Cerebellar nuclear complex (tissue), 1 donor: Measurements from ENCODE around the gene NME9.

ENCODE experiments used
- DNase-seq, 2 experiments: peaks; one replicate each; lab custom pipeline; 2025; lab: John Stamatoyannopoulos, UW

The NME9 gene

DNA sequence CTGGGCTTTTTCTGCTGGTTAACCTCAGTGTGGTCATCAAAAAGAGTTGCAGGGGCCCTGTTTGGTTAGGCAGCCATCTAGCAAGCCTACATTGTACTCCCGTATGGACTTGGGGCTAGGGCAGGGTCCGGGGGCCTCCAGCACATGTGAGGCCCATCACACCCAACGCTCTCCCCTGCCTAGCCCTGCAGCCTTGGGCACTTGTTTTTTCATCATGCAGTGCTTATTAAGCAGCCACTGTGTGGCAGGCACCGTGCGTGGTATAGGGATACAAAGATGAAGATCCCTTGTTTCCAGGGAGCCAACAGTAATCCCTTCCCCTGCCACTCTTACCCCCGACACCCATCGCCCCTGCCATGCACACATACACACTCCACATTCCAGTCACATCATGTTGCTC, 32.9 kb upstream of the NME9 start:
- no peak for DNase-seq

DNA sequence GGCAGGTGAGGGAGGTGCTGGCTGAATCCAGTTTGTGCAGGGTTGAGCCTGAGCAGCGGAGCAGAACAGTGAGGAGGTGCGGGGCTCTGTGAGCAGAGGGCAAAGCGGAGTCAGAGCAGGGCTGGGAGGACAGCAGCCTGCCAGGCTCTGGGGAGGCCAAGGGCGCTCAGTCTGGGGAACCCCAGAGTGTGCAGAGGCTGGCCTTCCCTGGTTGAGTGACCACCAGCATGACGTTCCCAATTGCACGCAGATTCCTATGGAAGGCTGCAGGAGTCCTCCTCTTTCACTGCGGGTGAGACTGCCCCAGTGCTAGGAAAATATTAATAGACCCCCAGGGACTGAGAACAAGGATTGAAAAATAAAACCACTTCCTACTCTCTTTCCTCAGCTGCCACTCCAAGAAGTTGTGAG, 31.9 kb upstream of the NME9 start:
- DNase-seq: no peak

DNA sequence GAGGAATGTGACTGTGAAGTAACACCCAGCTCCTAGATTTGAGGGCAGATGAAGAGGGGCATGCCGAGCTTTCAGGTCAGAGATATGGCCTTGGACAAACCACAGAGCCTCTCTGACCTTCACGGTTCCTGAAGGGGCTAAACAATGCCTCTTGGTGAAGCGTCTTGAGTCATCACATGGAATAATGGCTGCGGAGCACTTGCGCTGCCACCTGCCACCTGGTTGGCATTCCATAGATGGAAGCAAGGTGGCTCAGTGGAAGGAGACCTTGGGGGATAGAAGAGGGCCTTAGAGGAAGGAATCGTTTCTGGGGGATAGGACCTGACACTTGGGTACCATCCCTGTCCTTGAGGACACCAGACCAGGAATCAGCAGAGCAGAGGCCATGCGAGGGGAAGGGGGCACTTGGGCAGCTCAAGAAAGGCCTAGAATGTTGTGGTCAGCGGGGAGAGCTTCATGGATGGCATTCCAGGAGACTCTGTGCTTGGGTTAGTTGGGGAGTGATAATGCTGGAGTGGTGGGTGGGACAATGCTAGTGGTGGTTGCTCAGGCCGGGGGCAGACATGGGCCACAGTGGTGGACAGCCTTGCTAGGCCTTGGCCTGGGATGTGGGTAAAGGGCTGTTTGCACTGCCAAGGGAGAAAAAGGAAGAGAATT, 31.3 kb upstream of the NME9 start:
- no peak for DNase-seq

DNA sequence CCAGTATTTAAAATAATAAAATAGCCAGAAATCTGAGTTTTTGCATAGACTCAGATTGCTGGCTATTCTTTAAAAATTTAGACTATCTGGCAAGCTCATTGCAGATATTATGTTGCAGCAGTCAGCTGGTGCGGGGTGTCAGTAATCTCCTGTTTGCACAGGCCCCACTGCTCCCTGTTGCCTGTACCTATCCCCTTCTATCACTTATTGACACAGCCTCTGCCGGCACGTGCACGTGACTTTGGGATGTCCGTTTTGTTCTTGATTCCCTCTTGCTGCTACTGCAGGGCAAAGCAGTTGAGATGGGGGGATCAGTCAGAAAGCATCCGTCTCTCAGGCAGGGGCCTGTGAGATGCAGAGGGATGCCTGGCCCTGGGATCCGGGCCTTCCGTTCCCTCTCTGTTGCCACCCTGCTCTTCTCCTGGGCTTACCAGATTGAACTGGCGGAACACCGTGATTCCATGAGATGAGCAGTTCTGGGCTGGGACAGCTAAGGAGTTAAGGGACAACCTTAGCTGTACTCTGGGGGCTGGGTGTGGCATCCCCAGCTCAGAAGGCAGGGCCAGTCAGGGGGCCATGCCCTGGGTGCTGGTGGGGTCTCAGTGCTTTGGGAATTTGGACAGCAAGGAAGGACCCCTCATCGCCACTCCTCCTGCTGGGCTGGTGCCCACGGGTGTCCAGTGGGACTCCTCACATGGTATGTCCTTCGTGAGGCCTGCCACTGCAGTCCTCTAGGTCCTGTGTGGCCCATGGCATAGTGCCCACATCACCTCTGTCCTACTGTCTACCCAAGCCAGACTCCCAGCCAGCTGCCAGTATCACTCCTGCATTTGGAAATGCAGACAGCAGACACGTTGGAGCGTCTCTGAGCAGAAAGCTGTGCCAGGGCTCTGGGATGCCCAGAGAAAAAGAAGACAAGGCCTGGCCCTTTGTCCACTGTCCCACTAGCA, 30.5 kb upstream of the NME9 start:
- no peak for DNase-seq

DNA sequence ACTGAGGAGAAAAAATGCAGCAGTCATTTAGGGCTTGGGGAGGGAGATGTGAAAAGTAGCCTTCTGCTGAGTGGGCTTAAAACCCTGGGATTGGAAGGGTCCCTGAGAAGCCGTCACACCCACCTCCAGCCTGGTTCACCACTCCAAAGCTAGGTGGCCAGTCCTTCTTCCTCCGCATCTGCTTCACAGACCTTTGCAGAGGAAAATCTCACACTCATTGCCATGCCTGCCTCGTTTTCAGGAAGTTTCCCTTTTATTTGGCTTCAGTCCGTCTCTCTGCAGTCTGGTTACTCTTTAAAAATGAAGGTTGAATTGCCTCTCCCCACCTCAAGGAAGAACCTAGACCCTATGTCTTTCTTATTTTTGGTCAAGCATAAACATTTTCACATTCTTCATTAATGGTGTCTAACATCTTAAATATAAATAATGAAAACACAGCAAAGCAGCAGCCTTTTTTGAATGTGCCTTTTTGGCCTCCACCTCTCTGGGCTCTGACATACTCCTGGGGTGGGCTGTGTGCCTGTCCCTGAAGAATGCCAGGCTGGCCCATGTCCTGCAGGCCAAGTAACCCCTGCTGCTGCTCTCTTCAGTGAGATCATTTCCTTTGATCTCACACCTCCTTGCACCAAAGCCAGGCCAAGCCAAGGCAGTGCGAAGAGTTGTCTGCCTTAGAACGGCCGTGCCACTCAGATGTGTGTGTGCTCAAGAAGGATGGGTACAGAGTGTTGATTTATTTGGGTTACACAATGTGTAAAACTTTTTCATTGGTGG, 29.7 kb upstream of the NME9 start:
- no peak for DNase-seq

DNA sequence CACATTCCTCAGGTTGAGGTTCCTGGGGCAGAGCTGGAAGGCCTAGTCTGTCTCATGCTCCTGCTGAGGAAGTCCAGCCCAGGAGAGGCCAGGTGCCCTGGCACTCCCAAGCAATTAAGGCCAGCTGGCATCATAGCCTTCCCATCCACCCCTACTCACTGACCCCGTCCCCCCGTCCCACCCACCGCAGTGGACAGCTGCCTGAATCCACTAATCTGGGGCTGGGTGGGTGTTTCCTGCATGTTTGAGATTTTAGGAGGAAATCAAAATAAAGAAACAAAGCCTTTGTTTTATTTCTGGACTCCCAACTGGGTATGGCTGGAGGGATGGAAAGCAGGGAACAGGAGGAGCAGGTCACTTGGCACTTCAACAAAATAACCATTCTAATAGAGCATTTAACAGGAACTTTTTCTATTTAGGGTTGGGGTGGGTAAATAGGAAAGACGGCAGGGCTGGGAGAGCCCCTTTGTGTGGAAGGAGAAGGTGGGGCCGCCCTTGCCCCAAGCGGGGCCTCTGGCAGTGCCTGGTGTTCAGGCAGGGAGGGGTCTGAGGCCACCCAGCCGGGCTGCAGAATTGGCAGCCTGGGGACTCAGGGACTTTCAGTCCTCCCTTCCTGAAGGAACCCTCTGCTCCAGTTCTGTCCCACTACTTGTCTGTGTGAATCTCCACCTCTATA, 27.2 kb upstream of the NME9 start:
- DNase-seq: no peak

DNA sequence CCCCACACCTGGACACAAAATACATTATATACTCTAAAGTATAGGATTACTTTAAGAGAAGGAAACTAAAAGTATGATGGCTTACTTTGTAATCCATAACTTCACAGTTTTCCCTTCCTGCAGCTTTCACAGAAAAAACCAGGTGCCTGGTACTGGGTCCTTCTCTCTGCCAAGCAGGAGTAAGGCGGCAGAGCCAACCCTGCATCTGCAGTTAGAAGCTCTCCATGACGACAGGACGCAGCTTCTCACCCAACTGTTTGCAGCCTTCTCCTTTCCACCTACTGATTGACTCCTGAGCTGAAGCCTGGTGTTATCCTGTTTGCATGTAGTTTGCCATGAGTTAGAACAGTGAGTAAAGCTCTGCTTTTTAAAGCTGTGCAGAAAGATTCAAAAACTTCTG, 25.4 kb upstream of the NME9 start:
- DNase-seq: no peak

DNA sequence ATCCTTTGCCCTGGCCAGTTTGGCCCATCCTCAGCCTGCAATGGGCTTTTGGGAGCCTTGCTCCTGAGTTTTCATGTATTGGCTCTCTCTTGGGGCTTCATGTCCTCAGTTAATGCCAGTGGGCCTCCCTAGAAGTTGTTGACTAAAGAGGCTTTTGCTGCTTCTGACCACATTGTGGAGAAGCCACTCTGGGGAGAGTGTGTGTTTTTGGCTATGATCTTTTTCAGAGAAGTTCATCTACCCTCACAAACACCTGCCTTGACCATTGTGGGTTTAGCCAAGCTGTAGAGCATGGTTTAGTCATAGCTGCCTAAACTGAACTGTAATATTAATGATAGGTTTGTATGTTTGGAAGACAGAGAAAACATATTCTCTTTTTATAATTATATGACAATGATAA, 24.7 kb upstream of the NME9 start:
- DNase-seq: no peak

DNA sequence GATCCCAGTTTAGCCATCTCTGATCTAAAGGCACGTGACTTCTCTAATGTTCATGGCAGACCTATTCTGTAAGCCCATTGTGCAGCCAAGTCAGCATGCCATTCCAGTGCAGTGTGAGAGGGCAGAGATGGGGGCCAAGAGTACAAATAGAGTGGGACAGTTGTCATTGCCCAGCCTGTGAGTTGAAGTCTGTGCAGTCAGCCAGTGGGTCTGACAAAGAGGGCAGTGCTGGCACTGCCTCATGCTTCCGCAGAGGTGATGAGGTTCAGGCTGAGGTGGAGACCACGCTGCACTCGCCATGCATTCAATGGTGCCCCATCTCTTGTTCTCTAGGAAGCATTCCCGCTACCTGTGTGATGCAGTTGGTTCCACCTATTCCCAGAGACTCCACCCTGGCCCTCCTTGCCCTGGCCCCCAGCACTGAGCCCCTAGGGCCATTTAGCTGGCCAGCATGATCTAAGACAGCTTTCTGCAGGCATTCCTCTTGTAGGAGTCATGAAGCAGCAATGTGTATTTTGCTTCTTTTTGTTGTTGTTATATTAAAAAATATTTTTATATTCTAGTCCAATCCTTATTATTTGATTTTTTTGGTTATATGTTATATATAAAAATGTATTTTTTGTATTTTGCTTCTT, 22.4 kb upstream of the NME9 start:
- no peak for DNase-seq

DNA sequence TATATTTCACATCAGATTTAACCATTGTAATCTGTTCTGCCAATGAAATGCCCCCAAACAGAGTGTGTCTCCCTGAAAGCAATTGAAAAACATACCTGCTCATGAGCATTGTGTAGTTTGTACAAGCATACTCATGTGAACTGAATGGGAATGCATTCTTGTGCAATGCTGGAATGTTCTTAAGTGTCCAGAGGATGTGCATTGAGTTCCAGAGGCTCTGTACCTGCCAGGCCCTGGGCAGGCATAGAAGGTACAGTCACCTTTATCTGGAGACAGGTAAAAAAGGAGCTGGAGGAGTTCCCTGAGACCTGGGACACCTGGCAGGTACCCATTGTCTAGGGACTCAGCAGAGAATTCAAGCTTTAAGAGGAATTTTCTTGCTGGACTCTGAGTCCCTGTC, 21.5 kb upstream of the NME9 start:
- DNase-seq: no peak

DNA sequence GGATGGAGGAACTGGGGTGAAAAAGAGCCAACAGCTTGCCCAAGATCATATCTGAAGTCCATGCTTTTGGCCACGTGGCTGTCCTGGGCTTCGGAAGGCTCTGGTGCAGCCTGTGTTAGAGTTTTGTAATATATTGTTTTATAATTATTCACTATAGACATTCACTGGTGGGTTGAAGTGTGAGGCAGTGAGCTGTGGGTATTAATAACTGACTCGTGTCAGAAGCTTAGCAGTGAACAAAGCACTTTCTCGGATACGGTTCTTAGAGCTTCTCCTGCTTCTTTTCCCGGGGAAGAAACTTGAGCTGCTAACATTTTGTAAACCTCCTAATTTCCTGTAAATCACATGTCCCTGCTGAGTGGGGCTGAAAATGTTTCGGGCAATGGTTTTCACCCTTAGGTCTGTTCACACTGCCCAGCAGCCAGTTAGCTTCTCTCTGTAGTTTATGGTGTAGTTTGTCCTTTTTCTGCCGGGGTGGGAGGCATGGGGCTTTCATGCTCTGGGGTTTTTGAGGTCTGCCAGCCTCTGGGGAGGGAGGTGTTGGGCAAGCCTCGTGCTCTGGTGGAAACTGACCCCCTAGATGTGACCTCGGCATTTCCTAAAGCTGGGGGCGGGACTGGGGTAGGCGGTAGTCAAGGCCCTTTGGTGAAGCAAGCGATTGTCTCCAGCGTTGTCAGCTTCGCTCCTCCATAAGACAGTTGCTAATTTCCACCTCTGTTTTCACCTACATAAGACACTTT, 20.4 kb upstream of the NME9 start:
- no peak for DNase-seq

DNA sequence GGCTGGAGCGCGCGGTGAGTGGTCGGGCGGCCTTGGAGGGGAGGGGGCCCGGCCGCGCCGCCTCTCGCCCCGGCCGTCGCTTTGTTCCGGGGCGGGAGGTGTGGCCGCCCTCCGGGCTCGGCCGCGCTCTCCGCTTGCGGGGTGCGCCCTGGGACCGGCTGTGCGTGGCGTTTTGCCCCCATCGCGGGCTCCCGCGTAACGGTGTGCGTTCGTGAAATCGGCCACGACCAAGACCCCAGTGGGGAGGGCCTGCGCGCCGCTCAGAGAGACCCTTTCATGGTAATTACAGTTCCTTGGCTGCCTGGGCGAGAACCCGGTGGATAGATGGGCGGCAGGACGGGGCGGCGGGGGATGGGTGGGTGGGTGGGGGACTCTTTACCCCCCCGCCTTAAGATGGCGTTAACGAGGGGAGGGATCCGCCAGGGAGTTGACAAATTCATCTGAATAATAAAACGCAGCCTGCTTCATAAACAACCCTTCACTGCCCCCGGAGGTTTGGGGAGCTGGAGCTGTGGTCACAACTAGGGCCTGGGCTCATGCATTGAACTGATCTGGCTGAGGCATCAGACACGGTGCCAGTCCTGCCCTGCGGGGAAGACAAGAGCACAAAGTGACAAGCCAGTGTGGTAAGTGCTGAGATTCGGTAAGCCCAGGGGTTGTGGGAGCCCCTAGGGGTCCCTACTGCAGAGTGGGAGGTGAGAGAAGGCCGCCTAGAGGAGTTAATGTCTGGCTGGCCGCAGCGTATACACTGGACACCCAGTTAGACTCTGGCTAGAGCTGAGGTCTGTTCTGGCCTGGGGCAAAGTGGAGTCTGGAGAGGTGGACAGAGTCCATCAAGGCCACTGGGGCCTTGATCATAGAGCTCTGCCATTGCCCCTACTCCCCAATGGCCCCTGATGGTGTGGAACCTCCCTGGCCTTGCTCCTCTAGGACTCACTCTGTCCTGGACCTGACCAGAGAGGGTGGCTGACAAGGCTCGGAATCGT, 19.4 kb upstream of the NME9 start:
- no peak for DNase-seq

DNA sequence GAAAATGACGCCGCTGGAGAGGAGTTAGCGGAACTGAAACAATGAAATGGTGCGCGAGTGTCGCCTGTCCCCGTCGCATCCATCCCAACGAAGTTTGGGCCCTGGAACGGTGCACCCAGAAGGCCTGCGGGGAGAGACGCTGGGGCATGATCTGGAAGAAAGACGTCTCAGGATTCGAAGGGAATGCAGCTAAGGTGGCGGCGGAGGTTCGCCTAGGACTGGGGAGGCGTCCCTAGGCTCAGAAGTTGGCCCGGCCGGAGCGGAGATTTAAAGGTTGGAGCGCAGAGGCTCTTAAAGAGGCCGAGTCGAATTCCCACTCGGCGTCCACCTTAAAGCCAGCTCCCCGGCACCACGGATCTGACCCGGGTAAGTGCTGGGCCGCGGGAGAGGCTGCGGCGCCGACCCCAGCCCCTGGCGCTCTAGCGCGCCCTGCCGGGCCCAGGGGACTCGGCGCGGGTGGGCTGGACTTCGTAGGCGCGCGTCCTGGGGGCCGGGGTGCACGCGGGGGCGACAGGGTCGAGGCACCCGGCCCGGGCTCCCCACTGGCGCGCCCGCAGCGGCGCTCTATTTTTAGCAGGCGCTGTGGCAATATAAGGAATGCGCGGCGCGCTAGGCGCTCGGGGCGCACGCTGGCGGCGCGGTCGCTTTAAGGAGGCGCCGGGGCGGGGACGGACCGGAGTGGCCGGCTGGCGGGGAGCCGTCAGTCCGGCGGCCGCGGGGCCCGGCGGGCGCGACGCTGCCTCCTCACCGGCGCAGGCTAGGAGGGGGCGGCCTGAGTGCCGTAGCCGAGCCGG, 18.5 kb upstream of the NME9 start, which contains the start of gene MRAS:
MRAS (plus strand) TSS at position 620 of the 794 bp plus-strand sequence. CDS start 24,305 bp downstream, outside the sequence.
- DNase-seq: peak in 1 of 2 experiments; percentile 20

DNA sequence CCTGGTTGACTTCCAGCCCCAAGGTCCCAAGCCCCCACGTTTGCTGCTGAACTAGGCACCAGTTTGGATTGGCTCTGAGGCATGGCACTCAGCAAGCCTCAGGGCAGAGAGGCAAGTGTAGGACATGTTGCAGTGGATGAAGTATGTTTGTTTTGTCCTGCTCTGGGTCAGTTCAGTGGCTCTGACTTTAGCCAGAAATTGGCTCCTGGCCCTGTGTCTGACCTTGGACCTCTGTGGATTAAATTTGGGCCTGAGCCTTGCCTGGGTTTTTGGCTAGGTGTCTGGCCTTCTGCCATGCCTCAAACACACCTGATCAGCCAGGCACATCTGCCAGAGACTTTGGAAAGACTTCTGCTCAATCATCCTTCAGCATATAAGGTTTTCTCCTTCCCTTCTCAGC, 15.1 kb upstream of the NME9 start:
- DNase-seq: no peak

DNA sequence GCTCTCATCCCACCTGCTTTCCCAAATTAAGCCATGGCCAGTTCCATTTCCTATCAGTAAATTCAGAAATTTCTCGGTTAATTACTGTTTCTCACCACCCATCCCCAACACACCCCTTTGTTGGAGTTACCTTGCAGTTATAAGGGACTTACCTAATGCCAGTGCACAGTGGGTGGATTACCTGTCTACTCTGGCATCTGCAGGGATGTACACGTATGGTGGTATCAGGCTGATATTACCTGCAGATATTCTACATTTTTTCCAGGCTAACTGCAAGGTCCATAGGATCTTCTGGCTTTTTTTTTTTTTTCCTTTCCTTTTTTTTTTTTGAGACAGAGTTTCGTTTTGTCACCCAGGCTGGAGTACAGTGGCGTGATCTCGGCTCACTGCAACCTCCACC, 10.9 kb upstream of the NME9 start:
- no peak for DNase-seq

DNA sequence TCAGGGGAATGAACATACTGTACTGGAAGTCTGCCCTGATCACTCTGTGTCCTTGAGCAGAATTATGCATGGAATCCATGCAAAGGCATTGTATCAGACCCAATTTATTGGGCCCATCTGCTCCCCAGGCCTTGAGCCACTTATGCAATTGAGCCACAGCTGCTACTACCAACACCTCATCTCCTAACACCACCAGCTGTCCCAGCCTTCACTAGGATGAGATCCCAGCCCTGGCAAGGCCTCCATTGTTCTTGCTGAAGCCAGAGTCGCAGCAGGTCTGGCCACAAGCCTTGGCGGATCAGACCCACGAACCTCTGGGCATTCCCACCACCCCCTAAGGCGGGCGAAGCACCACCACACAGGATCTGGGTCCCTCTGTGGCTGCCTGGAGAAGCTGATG, 9.2 kb upstream of the NME9 start:
- DNase-seq: peak in 1 of 2 experiments; percentile 26

DNA sequence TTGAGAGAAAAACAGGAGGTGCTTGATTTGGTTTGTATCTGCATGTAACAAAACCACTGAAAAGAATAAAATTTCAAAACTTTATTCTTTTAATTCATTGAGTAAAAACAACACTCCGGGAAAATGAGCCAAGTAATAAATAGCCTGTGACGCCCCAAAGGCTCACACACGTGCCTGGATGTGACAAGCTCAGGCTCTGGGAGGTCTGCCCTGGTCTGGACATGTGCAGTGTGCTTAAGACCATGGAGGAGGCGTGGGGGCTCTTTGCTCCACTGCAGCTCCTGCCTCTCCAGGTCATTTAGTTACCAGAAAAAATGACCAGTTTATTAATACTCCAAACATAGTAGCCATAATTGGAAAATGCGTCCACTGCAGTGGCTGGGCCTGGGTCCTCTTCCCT, 8.6 kb upstream of the NME9 start:
- DNase-seq: no peak

DNA sequence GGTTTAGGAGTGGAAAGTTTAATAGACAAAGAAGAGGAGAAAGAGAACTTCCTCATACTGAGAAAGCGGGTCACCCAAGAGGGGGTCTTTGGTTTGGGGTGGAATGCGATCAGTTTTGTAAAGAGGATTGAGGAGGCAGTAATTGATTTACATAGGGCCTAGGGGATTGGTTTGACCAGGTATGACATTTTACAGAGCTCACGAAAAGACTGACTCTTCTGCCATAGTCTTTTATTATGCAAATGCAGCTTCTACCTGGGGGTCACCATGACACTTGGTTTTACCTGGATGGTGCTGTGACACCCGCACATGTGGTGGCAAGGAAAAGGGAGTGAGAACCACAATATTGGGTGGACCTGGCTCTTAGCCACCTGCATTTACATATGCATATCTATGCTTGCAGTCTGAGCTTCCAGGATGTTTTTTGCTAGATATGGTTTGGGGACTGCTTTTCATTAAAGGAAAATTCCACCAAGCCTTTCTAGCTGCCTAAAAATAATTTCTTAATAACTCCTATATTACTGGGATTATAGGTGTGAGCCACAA, 6.9 kb upstream of the NME9 start:
- no peak for DNase-seq
